C4-2B (cell line): ENCODE results near the gene EHBP1.

ENCODE experiments used
- ZFX ChIP-seq: fragments of 450-650 bp; IDR thresholded peaks from 2 replicates; pipeline ENCODE4 v1.6.1; 2017
- TF ChIP-seq, protein P1 (sequence below): fragments of 450-650 bp; conservative IDR thresholded peaks from 2 replicates; pipeline ENCODE4 v1.5.1; 2017; ENCODE audit warnings: mild to moderate bottlenecking

DNA sequence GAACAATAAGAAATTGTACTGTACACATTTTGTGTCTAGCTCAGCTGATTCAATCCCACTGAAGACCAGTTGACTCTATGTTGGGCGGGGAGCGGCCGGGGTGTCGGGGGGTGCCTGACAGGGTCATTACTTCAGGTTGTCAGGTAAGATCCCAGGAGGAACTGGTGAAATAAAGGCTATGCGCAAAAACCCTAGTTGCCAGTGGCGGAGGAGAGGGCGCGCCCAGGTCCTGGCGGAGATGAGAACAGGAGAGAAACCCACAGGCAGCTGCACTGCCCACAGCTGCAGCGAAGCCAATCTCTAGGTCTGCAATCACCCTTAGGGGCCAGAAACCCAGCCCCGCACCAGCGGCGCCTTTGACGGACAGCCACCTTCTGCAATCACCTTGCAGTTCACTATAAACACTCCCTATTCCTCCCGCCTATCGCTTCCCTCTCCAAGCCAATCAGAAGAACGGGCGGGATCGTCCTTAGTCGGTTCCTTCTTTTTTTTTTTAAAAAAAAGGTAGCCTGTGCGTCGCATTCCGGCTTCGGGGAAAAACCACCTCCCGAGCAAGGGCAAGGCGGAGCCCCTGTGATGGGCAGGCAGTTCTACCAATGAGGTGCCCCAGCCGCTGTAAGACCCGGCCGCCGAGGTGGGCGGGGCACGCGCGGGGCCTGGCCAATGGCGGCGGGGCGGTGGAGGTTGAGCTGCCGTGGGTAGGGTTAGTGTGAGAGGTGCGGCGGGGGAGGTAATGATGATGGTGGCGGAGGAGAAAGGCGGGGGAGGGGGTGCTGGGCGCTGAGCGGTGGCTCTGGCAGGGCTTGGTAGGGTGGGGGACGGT is at the start of gene EHBP1:
- TF ChIP-seq, protein P1, sequence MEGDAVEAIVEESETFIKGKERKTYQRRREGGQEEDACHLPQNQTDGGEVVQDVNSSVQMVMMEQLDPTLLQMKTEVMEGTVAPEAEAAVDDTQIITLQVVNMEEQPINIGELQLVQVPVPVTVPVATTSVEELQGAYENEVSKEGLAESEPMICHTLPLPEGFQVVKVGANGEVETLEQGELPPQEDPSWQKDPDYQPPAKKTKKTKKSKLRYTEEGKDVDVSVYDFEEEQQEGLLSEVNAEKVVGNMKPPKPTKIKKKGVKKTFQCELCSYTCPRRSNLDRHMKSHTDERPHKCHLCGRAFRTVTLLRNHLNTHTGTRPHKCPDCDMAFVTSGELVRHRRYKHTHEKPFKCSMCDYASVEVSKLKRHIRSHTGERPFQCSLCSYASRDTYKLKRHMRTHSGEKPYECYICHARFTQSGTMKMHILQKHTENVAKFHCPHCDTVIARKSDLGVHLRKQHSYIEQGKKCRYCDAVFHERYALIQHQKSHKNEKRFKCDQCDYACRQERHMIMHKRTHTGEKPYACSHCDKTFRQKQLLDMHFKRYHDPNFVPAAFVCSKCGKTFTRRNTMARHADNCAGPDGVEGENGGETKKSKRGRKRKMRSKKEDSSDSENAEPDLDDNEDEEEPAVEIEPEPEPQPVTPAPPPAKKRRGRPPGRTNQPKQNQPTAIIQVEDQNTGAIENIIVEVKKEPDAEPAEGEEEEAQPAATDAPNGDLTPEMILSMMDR, result no peak
- no peak for TF ChIP-seq ZFX
